Calu3 (cell line): ENCODE results near the gene DPEP2. TPM values are rescaled to one million over a fixed set of nuclear protein-coding genes. Genes with fewer than 3 reads are reported as not detected.

Experiments used
- BruUV-seq: library from RNA; stranded (reverse); fragments of 400-500 nt; replicated peaks from 2 replicates; lab custom pipeline; 2021; lab: Mats Ljungman, UMichigan
- CTCF ChIA-PET: fragments of 300-600 bp; sonication (Branson Sonifier 250); formaldehyde crosslinking; loops from one replicate; lab custom pipeline; 2022; ENCODE audit warnings: antibody characterized with exemption; lab: Charles Lee
- DNase-seq: peaks from one replicate; pipeline ENCODE4 v3.0.0; 2022
- H3K27ac Mint-ChIP-seq: one replicate; pipeline ENCODE4 v1.8.0; 2022; ENCODE audit warnings: mixed read lengths; ENCODE audit not compliant: unreplicated experiment
- H3K27me3 Mint-ChIP-seq: one replicate; pipeline ENCODE4 v1.8.0; 2022; ENCODE audit warnings: mixed read lengths; ENCODE audit not compliant: unreplicated experiment
- H3K36me3 Mint-ChIP-seq: one replicate; pipeline ENCODE4 v1.8.0; 2022; ENCODE audit warnings: mild to moderate bottlenecking, moderate library complexity, mixed read lengths; ENCODE audit not compliant: insufficient read depth, unreplicated experiment
- H3K4me1 Mint-ChIP-seq: one replicate; pipeline ENCODE4 v1.8.0; 2022; ENCODE audit warnings: mild to moderate bottlenecking, low read depth, mixed read lengths; ENCODE audit not compliant: unreplicated experiment
- H3K4me3 Mint-ChIP-seq: one replicate; pipeline ENCODE4 v1.8.0; 2022; ENCODE audit warnings: mild to moderate bottlenecking, low read depth, moderate library complexity, mixed read lengths; ENCODE audit not compliant: unreplicated experiment
- H3K9me3 Mint-ChIP-seq: one replicate; pipeline ENCODE4 v1.8.0; 2022; ENCODE audit warnings: low read depth, mixed read lengths; ENCODE audit not compliant: unreplicated experiment
- intact Hi-C: fragments of 100-400 bp; cut with micrococcal nuclease; formaldehyde crosslinking; loops from one replicate; pipeline ENCODE4 v1.10.0; 2022; ENCODE audit not compliant: unreplicated experiment
- total RNA-seq: library from RNA; stranded (reverse); gene quantifications from 2 replicates; pipeline ENCODE4 v1.2.3, GENCODE V29; 2022
- TF ChIP-seq, protein P1 (sequence below): fragments of 200-600 bp; IDR thresholded peaks from one replicate; pipeline ENCODE4 v1.8.0; 2022; ENCODE audit warnings: antibody characterized with exemption; ENCODE audit not compliant: unreplicated experiment

DPEP2 gene
- total RNA-seq, 1 experiment from 2014 or later: not detected

DNA sequence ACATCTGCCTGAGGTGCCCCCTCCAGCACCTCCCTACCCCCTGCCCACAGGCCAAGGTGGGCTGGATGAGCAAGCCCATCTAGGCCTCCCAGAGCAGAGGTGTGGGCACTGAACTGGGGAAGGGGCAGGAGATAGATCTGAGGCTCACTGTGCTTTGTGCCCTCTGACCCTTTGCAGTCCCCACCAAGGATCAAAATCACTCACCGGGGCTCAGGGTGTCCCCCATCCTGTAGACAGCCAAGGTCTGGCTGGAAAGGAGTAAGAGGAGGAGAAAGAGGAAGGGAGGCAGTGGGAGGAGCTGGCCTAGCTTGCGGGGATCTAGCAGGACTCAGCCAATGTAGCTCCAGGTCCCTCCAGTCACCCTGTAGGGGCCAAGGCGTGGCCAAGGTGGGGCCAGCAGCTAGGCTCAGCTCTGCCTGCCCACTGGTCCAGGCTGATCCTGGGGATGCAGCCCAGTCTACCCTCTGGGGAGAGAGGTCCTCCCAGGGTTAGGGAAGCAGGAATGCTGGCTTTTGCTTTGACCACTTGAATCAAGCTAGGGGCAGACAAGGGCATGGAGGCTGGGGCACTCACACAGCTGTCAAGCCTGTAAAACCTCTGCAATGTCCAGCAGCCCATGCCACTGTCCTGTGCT lies 32.6 kb downstream of the DPEP2 start:
- no peak for DNase-seq
- H3K4me1 Mint-ChIP-seq: peaks cover 23% of the 10 kb centered on the region
- BruUV-seq: no TSS peak
- peak overlapping the region; percentile 85 for H3K4me3 Mint-ChIP-seq
- no peaks in the 10 kb centered on the region for H3K27me3 Mint-ChIP-seq
- CTCF ChIA-PET: no interaction called here
- peaks cover 36% of the 10 kb centered on the region for H3K36me3 Mint-ChIP-seq
- TF ChIP-seq, protein P1, sequence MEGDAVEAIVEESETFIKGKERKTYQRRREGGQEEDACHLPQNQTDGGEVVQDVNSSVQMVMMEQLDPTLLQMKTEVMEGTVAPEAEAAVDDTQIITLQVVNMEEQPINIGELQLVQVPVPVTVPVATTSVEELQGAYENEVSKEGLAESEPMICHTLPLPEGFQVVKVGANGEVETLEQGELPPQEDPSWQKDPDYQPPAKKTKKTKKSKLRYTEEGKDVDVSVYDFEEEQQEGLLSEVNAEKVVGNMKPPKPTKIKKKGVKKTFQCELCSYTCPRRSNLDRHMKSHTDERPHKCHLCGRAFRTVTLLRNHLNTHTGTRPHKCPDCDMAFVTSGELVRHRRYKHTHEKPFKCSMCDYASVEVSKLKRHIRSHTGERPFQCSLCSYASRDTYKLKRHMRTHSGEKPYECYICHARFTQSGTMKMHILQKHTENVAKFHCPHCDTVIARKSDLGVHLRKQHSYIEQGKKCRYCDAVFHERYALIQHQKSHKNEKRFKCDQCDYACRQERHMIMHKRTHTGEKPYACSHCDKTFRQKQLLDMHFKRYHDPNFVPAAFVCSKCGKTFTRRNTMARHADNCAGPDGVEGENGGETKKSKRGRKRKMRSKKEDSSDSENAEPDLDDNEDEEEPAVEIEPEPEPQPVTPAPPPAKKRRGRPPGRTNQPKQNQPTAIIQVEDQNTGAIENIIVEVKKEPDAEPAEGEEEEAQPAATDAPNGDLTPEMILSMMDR: no peak
- intact Hi-C loops: no loop called here
- H3K9me3 Mint-ChIP-seq: no peaks in the 10 kb centered on the region
- H3K27ac Mint-ChIP-seq: no peak overlapping the region

DNA sequence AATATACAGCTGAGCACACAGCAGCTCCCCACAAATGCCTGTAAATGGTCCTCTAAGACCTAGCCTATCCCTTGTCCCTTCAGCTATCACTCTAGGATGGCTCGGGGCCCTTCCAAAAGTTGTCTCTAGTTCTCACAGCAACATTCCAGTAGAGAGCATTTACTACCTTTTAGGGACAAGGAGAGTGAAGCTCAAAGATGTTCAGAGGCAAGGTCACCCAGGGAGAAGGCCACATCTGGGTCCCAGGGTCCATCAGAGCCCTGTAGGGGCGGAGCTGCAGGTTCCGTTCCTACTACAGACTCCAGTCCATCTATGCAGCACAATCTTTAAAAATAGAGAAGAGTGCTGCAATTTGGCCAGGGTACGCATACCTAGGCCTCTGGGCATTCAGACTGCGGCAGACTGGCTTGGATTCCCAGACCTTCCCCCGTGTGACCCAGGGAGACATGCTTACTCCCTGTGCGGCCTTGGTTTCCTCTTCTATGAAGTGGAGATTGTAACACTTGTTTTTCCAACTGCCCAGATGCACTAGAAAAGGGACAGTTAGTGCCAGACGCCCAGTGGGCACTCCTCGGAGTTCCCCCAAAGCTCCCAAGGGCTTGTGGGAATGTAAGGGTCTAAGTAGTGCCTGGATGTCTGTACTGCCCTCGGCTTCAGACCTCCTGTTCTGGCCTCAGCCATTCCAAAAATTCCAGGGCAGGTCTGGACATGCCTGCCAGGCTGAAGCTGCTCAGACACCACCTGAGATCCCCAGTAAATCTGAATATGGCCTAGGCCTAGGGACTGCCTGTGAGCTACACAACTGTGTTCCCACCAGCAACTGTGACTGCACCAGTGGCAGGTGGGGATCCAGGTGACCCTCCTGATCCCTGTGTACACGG lies 33.4 kb downstream of the DPEP2 start:
- H3K4me1 Mint-ChIP-seq: peaks cover 23% of the 10 kb centered on the region
- H3K27me3 Mint-ChIP-seq: no peaks in the 10 kb centered on the region
- intact Hi-C loops: no loop called here
- CTCF ChIA-PET: no interaction called here
- no peaks in the 10 kb centered on the region for H3K9me3 Mint-ChIP-seq
- no peak for DNase-seq
- TF ChIP-seq, protein P1: no peak
- H3K4me3 Mint-ChIP-seq: no peak overlapping the region
- H3K36me3 Mint-ChIP-seq: peaks cover 42% of the 10 kb centered on the region
- no peak overlapping the region for H3K27ac Mint-ChIP-seq
- no TSS peak for BruUV-seq

GRCh38 chr16:67964477-67965131 lies 34.7 kb downstream of the DPEP2 start:
- CTCF ChIA-PET: no interaction called here
- Mint-ChIP-seq H3K36me3 (peaks cover 38% of the 10 kb centered on the region), H3K9me3 (no peaks in the 10 kb centered on the region), H3K27me3 (no peaks in the 10 kb centered on the region), H3K27ac (no peak overlapping the region), H3K4me3 (no peak overlapping the region), H3K4me1 (peaks cover 19% of the 10 kb centered on the region)
- intact Hi-C loops: no loop called here
- no TSS peak for BruUV-seq
- TF ChIP-seq, protein P1: no peak
- DNase-seq: no peak

- H3K27ac Mint-ChIP-seq: no peak overlapping the region
- no peaks in the 10 kb centered on the region for H3K9me3 Mint-ChIP-seq
- intact Hi-C loops: no loop called here
- H3K4me3 Mint-ChIP-seq: no peak overlapping the region
- no peak for DNase-seq
- TF ChIP-seq, protein P1: no peak
- H3K36me3 Mint-ChIP-seq: peaks cover 30% of the 10 kb centered on the region
- H3K4me1 Mint-ChIP-seq: peaks cover 11% of the 10 kb centered on the region
- H3K27me3 Mint-ChIP-seq: no peaks in the 10 kb centered on the region
- CTCF ChIA-PET: no interaction called here
- no TSS peak for BruUV-seq
These were observed 35.5 kb downstream of the DPEP2 start for GRCh38 chr16:67963662-67964321.
